OCI-LY7 (cell line): Measurements from ENCODE around the gene EPHB1. TPM values are rescaled to one million over a fixed set of nuclear protein-coding genes. Genes with fewer than 3 reads are reported as not detected.

Source experiments
- BruUV-seq: library from RNA; stranded (reverse); fragments of 400-500 nt; replicated peaks from 2 replicates; lab custom pipeline; 2021; lab: Mats Ljungman, UMichigan
- CTCF ChIA-PET: fragments of 300-600 bp; sonication (Branson Sonifier 250); formaldehyde crosslinking; loops from one replicate; lab custom pipeline; 2022; ENCODE audit warnings: antibody characterized with exemption; ENCODE audit not compliant: unreplicated experiment; lab: Charles Lee
- POLR2A ChIA-PET: fragments of 300-600 bp; sonication (Branson Sonifier 250); formaldehyde crosslinking; loops from one replicate; lab custom pipeline; 2022; ENCODE audit warnings: antibody characterized with exemption; lab: Charles Lee
- DNase-seq: peaks from one replicate; pipeline ENCODE4 v3.0.0-alpha.2; 2015; ENCODE audit warnings: low spot score
- H2AFZ ChIP-seq: fragments of 200-600 bp; sonication (generic), shearing (Covaris generic); 2 replicates; pipeline ENCODE4 v1.6.1; 2014; ENCODE audit warnings: mild to moderate bottlenecking, antibody characterized with exemption, low read length, moderate library complexity
- H3K27ac ChIP-seq: fragments of 200-600 bp; sonication (generic); 2 replicates; pipeline ENCODE4 v1.5.1; 2014; ENCODE audit warnings: mixed run types, low read depth, mild to moderate bottlenecking, moderate library complexity, low read length, inconsistent platforms; ENCODE audit not compliant: poor library complexity, severe bottlenecking
- H3K36me3 ChIP-seq: fragments of 200-600 bp; sonication (generic); 2 replicates; pipeline ENCODE4 v1.6.1; 2014; ENCODE audit warnings: mild to moderate bottlenecking, antibody characterized with exemption, low read length, moderate library complexity, mixed read lengths; ENCODE audit not compliant: insufficient read depth
- H3K4me1 ChIP-seq: fragments of 200-600 bp; sonication (generic); 2 replicates; pipeline ENCODE4 v1.5.1; 2014; ENCODE audit warnings: mild to moderate bottlenecking, low read length; ENCODE audit not compliant: insufficient read depth, poor library complexity, severe bottlenecking
- H3K4me2 ChIP-seq: fragments of 200-600 bp; sonication (generic); 2 replicates; pipeline ENCODE4 v1.6.1; 2014; ENCODE audit warnings: mild to moderate bottlenecking, low read length
- H3K4me3 ChIP-seq: fragments of 200-600 bp; sonication (generic); 2 replicates; pipeline ENCODE4 v1.5.1; 2014; ENCODE audit warnings: mild to moderate bottlenecking, low read depth, low read length; ENCODE audit not compliant: poor library complexity, severe bottlenecking
- H3K79me2 ChIP-seq: fragments of 200-600 bp; sonication (generic); 2 replicates; pipeline ENCODE4 v1.6.1; 2016; ENCODE audit warnings: low read depth, mild to moderate bottlenecking, low read length, moderate library complexity, mixed read lengths; ENCODE audit not compliant: insufficient read depth
- H3K9me2 ChIP-seq: fragments of 200-600 bp; sonication (generic); 2 replicates; pipeline ENCODE4 v1.6.1; 2016; ENCODE audit warnings: mild to moderate bottlenecking, low read length, mixed read lengths; ENCODE audit not compliant: insufficient read depth
- H3K9me3 ChIP-seq: fragments of 200-600 bp; sonication (generic); 2 replicates; pipeline ENCODE4 v1.6.1; 2014; ENCODE audit warnings: mild to moderate bottlenecking, mixed run types, low read length, mixed read lengths
- H4K20me1 ChIP-seq: fragments of 200-600 bp; sonication (generic); 2 replicates; pipeline ENCODE4 v1.6.1; 2014; ENCODE audit warnings: mild to moderate bottlenecking, antibody characterized with exemption, low read length, moderate library complexity, mixed read lengths; ENCODE audit not compliant: insufficient read depth
- EZH2phosphoT487 ChIP-seq: fragments of 200-600 bp; sonication (generic); IDR thresholded peaks from 2 replicates; pipeline ENCODE4 v1.6.1; 2018; ENCODE audit warnings: low read depth, borderline replicate concordance, mild to moderate bottlenecking, mixed run types, antibody characterized with exemption, low read length, moderate library complexity, mixed read lengths
- intact Hi-C: fragments of 100-400 bp; cut with micrococcal nuclease; formaldehyde crosslinking; loops from one replicate; pipeline ENCODE4 v1.10.0; 2022; ENCODE audit not compliant: unreplicated experiment
- total RNA-seq, 2 experiments: library from RNA; depleted of rRNA in 1 of 2; stranded (reverse); fragments of >200 nt in 1 of 2; shearing (Covaris generic) in 1 of 2; gene quantifications; 2 replicates each; pipeline ENCODE4 v1.2.3, GENCODE V29; 2014 to 2022
- TF ChIP-seq, protein P1 (sequence below): fragments of 200-600 bp; sonication (generic); conservative IDR thresholded peaks from 2 replicates; pipeline ENCODE4 v1.5.1; 2014; ENCODE audit warnings: mild to moderate bottlenecking, antibody characterized with exemption, low read length, moderate library complexity, mixed read lengths

Gene EPHB1
- total RNA-seq, 2 experiments from 2014 or later = 0.54 to 1.3 TPM

DNA sequence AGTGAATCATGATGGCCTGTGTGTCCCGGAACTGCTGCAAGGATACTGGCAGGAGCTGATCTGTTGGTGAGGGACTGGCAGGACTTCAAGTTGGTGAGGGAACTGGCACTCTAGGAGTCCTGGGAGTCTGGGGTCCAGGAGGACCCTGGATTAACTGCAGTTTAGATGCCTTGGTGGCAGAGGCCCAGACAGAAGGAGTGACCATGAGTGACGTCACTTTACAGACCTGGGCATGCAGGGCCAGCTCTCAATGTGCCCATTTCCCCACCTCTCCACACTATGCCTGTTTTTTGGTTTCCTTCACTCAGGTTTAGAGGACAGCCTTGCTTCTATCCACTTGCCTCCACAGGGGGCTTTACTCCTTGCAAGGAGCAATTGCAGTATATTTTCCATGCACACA, 154.1 kb downstream of the EPHB1 start:
- TF ChIP-seq EZH2phosphoT487 = no peak
- TF ChIP-seq, protein P1, sequence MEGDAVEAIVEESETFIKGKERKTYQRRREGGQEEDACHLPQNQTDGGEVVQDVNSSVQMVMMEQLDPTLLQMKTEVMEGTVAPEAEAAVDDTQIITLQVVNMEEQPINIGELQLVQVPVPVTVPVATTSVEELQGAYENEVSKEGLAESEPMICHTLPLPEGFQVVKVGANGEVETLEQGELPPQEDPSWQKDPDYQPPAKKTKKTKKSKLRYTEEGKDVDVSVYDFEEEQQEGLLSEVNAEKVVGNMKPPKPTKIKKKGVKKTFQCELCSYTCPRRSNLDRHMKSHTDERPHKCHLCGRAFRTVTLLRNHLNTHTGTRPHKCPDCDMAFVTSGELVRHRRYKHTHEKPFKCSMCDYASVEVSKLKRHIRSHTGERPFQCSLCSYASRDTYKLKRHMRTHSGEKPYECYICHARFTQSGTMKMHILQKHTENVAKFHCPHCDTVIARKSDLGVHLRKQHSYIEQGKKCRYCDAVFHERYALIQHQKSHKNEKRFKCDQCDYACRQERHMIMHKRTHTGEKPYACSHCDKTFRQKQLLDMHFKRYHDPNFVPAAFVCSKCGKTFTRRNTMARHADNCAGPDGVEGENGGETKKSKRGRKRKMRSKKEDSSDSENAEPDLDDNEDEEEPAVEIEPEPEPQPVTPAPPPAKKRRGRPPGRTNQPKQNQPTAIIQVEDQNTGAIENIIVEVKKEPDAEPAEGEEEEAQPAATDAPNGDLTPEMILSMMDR = no peak
- Histone ChIP-seq H3K27ac (no peak overlapping the region), H4K20me1 (no peaks in the 10 kb centered on the region), H3K36me3 (no peaks in the 10 kb centered on the region), H3K4me1 (no peaks in the 10 kb centered on the region), H2AFZ (no peak overlapping the region), H3K4me3 (no peak overlapping the region), H3K4me2 (no peak overlapping the region), H3K9me2 (no peaks in the 10 kb centered on the region), H3K79me2 (no peaks in the 10 kb centered on the region), H3K9me3 (no peaks in the 10 kb centered on the region)
- ChIA-PET CTCF (no interaction called here), POLR2A (no interaction called here)
- no TSS peak for BruUV-seq
- DNase-seq = no peak
- intact Hi-C loops = no loop called here

DNA sequence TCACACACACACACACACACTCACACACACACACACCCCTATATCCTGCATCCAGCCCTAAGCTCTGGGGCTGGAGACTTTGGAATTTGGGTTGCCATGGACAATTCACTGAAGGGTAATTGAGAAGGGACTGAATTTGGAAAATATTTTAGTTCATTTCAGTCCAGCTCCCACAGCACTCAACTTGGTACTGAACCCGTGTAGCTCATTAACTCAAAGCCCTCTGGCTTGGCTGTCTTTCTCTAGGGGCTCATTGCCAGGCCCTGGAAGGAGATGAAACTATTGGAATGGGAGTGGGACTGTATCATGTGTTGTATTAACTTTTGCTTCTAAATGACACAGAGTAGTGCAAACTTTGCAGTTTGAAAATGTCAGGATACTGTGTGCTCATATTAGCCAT, 157.3 kb downstream of the EPHB1 start:
- POLR2A ChIA-PET = interaction anchor here (0.6 to 1.4 kb wide), 2 partner anchors 16 to 139 kb away, joined by 3 read pairs; no protein-coding TSS in a partner anchor
- no peak for TF ChIP-seq EZH2phosphoT487
- TF ChIP-seq, protein P1 = no peak
- H3K9me2 ChIP-seq = no peaks in the 10 kb centered on the region
- H3K4me3 ChIP-seq = no peak overlapping the region
- no peak overlapping the region for H3K27ac ChIP-seq
- intact Hi-C loops = no loop called here
- no peaks in the 10 kb centered on the region for H4K20me1 ChIP-seq
- no peak overlapping the region for H2AFZ ChIP-seq
- H3K36me3 ChIP-seq = no peaks in the 10 kb centered on the region
- H3K9me3 ChIP-seq = no peaks in the 10 kb centered on the region
- H3K4me1 ChIP-seq = peaks cover 4% of the 10 kb centered on the region
- no peaks in the 10 kb centered on the region for H3K79me2 ChIP-seq
- DNase-seq = no peak
- no peak overlapping the region for H3K4me2 ChIP-seq
- no TSS peak for BruUV-seq
- CTCF ChIA-PET = no interaction called here

DNA sequence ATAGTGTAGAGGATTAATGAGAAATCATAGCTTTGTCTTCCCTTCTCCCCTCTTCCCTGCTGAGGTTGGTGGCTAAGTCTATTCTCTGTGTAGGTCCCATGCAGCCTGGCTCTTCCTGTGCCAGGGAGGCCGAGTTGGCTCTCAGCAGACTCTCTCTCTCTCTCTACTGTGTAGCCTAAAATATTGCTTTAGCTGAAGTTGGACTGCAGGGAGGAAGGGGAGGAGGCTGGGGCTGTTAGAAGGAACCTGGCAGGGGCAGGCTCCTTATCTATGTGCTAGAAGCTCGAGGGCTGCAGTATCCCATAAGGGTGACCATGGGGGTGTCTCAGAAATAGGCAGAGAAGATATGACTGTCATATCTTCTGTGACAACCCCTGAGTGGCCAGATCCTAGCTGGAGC, 160.8 kb downstream of the EPHB1 start:
- ChIA-PET POLR2A (no interaction called here), CTCF (no interaction called here)
- BruUV-seq = no TSS peak
- no peaks in the 10 kb centered on the region for H3K36me3 ChIP-seq
- no peak overlapping the region for H3K27ac ChIP-seq
- H3K4me1 ChIP-seq = peaks cover 4% of the 10 kb centered on the region
- H2AFZ ChIP-seq = no peak overlapping the region
- DNase-seq = no peak
- no peaks in the 10 kb centered on the region for H4K20me1 ChIP-seq
- no peaks in the 10 kb centered on the region for H3K9me2 ChIP-seq
- intact Hi-C loops = no loop called here
- TF ChIP-seq, protein P1 = no peak
- no peak overlapping the region for H3K4me3 ChIP-seq
- H3K4me2 ChIP-seq = no peak overlapping the region
- H3K9me3 ChIP-seq = no peaks in the 10 kb centered on the region
- no peaks in the 10 kb centered on the region for H3K79me2 ChIP-seq
